Stimulated activated CD4-positive, alpha-beta T cell treated with anti-CD3 and anti-CD28 coated beads, Interleukin-4, amount 100 ng/mL, for 4 hours (primary cell): ENCODE data around the gene C5orf46.

Source experiments
- DNase-seq, 2 experiments: peaks; one replicate each; pipeline ENCODE4 v3.0.0-alpha.2; 2020

C5orf46 gene

DNA sequence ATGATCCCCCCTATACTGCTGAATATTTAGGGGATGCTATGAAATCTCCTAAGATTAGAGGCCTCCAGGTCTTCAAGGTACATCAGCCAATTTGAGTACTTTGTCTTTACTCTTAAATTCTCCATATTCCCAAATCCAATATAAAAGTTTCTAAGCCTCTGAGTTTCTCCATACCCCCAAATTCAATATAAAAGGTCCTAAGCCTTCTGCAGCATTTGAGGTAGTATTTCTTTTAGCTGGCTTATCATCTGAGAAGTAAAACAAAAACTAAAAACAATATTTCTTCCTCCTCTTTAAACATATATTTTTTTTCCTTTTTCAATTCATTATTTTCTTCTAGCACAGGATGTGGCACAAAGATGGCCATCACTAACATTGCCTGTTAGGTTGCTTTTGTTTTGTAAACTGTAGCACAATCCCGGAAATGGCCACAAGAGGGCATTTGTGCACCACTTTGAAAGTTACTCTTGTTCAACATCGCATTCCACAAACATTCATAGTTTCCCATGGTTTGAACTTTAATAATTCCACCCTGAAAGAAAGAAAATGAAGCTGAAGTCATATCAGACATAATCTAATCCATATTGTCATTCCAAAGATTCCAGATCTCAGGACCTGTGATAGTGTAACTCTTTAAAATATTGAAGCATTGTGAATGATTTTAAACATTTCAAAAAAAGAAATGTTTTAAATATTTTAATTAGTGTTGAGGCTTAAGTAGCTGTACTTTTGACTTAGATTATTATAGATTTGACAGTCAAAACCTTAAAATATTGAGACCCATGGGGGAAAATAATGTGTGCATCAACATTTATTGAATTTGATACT, 48.8 kb downstream of the C5orf46 start:
- DNase-seq: peak; percentile 1 to 10

DNA sequence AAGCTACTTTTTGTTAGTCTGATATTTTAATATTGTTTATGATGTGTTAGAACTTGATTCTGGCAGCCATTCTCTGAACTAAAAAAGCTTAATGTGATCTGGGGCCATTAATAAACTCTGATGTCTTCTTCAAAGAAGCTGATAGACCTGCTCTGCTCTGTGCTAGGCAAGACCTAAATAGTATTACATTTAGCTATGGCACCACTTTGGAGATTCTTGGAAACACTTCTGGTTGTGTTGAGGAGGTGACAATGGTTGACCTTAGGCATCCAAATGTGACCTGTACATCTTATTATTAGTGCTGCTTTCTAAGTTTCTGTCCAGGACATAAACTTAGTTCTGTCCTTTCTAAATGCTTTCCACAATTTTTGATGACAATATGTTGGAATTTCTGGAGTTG, 49.5 kb downstream of the C5orf46 start:
- no peak for DNase-seq

DNA sequence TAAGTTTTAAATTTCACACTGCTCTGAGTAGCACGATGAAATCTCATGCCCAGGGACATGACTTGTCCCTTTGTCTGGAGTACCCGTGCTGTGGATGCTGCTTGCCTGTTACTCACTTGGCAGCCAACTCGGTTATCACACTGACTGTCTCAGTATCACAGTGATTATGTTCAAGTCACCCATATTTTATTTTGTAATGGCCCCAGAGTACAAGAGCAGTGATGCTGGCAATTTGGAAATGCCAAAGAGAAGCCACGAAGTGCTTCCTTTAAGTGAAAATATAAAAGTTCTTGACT, 50.6 kb downstream of the C5orf46 start:
- DNase-seq: no peak

DNA sequence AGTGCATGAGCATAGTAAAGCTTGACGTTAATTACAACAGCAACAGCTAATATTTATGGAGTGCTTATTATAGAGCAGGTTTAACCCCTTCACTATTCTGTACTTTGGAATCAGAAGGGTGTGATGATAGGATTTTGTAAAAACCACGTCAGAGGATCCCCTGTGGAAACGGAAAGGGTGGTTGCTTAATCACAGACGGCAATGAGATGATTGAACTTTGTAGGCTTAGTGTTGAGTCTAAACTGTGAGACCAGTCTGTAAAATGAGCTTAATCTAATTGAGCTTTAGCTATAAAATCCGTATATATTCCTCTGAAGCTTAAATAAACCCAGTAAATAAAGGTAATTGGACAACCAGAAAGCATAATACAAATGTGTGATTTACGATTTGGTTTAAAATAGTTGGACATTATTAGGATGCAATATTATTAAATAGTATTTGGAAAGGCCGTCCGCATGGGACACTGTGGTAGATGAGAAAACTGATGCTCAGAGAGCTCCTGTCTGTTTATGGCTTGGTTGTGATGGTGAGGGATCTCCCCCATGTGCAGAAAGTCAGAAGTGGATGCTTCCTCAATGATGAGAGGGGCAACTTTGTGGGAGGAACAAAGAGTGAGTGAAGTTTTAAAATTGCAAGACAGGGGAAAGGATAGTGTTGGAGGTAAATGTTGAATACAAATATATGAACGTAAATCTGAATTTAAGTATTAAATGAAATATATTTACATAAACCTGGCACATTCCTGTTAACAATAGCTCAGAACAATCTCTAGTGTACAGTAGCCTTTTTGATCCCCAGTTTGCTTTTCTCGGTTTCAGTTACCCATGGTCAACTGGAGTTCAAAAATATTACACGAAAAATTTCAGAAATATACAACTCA, 51.2 kb downstream of the C5orf46 start:
- DNase-seq: no peak

DNA sequence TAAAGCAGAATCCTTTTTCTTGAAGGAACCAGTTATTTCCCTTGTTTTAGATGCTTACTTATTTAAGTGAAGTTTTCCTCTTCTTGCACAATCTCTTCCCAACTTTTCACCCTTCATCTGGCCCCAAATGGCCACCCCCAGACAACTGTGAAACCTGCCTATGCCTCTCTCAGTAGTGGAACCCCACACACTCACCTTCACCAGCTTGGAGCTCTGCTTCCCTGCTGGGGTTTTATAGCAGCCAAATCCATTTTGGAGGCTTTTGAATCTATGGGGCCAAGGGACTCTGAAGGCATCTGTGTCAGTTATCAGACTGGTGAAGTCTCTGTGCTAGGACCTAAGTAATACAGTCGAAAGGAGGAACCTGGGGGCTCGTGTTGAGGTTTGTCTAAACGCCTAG, 52.0 kb downstream of the C5orf46 start:
- DNase-seq: no peak

DNA sequence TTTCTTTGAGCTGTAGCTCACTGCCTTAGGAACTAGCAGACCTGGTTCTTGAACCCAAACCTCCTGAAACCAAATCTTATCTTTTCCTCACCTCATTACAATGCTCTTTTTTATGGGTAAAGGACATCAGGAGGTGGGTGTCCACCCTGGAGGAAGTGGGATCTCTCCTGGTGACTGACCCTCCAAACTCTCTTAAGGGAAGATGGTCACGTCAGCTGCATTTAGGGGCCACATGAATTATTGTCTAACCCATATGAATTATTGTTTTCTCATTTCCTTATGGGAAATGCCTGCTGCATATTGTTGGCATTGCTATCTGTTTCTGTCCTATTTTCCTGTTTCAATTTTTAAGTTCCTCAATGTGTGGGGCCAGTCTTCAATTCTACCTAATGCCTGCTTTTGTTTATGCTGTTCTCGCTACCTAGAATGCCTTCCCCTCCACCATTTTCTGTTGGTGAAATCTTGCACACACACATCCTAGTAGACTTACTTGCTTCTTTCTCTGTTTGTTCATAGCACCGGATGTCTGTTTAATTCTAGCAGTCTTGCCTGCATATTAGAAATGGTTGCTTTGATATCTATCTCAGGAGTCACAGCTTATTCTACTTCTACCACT, 52.9 kb downstream of the C5orf46 start:
- DNase-seq: no peak

DNA sequence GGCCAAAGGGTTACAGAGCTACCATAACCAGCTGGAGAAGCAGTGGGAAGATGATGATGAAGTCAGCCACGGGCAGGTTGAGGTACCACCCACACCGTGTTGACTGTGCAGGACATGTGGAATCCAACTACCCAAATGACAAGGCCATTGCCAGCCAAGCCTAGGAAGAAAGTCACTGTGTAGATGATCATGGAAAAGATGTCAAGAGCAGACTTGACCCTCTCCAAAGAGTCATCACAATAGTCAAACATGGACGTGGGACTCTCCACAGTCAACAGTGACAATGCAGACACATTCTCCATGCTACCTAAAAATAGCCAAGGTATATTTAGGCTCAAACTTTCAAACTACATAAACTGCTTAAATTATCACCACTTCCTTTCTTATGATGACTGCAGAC, 54.0 kb downstream of the C5orf46 start:
- DNase-seq: no peak

DNA sequence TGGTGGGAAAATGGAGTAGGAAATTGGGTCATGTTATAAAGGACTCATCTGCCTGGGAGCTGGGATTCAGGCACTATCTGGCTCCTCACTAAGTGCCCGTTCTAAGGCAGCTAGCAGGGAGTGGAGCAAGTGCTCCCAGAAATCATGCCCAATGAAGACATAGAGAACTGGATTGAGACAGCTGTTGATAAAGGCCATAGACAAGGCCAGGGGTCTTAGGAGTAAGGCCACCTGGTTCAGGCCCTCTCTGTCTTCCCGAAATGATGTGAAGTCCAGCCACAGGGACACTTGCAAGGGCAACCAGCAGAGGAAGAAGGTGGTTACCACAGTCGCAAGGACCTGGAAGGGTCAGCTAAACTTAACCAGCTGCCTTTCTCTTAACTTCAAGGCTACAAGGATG, 54.8 kb downstream of the C5orf46 start:
- no peak for DNase-seq

DNA sequence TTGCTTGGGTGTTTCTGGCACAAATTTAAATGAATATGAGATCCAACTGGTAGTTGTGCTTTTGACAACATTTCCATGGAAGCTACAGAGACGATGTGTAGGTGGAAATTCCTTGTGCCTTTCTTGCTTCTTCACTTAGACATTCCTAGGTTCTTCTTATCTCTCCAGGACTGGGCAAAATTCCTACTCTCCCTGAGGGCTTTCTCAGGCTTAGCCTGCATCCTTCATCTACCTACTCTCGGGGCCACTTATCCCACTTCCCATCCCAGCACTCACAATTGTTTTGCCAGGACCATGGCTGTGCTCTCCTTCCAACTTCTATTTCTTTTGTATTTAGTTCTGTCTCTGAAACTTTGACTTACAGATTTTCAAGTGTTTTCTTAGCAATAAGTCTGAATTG, 57.1 kb downstream of the C5orf46 start:
- DNase-seq: no peak

DNA sequence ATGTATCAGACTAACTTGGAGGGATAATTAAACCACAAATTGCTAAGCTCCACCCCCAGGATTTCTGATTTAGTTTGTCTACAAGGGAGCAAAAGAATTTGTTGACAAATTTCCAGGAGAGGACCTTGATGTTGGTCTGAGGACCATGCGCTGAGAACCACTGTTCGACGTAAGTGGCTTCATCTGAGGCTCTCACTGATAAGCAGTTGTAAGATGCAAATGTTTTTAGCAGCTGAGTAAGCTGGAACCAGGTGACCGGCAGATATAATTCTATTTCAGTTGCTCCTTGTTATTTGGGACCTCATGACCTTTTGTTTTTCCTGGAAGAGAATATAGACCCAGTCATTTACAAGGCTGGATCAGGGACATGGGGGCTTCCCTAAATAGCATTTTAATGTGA, 60.7 kb downstream of the C5orf46 start:
- no peak for DNase-seq

DNA sequence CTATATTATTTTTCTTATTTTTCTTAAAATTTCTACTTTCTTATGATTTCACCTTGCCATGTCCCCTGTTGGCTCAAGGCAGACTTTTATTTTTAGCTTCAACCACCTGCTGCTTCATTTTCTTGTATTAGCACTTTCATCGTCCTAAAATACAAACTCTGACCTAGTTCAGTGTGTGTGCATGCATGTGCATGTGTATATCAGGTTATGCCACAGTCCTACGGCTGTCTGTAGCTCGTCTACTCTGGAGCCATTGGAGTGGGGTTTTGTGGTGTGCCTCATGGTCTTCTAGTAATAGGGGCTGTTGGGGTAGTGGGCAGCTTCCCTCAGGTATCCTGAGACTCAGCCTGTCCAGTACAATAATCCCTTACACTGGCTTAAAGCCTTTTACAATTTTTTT, 61.5 kb downstream of the C5orf46 start:
- no peak for DNase-seq

DNA sequence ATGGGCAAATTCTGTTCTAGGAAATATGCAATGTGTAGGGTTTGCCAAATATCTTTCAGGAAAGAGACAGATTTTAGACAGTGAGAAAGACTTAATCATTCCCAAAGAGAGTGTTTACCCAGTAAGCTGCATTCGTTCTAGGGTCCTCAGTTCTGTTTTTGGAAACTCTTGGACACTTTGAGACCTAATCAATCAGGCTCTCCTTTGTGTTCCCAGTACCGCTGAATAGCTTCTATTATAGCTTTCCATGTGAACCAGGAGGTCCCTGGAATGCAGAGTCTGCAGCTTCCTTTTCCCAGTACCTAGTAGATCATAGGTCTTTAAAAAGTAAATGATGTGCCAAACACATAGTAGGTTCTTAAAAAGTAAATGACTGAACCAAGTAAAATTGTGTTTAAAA, 63.5 kb downstream of the C5orf46 start:
- DNase-seq: no peak
